Measurements from ENCODE around the gene ARHGEF26. TPM values are rescaled to one million over a fixed set of nuclear protein-coding genes. Genes with fewer than 3 reads are reported as not detected.

ARHGEF26 gene
- total and polyA plus RNA-seq, 2 experiments from 2014 or later, result 9.4 to 16.9 TPM

- TF ChIP-seq CTCF (conservative IDR thresholded peaks at IDR 0.05; ENCODE audit: low read depth in 2 of 2), result no peak
- TF ChIP-seq, protein P1, sequence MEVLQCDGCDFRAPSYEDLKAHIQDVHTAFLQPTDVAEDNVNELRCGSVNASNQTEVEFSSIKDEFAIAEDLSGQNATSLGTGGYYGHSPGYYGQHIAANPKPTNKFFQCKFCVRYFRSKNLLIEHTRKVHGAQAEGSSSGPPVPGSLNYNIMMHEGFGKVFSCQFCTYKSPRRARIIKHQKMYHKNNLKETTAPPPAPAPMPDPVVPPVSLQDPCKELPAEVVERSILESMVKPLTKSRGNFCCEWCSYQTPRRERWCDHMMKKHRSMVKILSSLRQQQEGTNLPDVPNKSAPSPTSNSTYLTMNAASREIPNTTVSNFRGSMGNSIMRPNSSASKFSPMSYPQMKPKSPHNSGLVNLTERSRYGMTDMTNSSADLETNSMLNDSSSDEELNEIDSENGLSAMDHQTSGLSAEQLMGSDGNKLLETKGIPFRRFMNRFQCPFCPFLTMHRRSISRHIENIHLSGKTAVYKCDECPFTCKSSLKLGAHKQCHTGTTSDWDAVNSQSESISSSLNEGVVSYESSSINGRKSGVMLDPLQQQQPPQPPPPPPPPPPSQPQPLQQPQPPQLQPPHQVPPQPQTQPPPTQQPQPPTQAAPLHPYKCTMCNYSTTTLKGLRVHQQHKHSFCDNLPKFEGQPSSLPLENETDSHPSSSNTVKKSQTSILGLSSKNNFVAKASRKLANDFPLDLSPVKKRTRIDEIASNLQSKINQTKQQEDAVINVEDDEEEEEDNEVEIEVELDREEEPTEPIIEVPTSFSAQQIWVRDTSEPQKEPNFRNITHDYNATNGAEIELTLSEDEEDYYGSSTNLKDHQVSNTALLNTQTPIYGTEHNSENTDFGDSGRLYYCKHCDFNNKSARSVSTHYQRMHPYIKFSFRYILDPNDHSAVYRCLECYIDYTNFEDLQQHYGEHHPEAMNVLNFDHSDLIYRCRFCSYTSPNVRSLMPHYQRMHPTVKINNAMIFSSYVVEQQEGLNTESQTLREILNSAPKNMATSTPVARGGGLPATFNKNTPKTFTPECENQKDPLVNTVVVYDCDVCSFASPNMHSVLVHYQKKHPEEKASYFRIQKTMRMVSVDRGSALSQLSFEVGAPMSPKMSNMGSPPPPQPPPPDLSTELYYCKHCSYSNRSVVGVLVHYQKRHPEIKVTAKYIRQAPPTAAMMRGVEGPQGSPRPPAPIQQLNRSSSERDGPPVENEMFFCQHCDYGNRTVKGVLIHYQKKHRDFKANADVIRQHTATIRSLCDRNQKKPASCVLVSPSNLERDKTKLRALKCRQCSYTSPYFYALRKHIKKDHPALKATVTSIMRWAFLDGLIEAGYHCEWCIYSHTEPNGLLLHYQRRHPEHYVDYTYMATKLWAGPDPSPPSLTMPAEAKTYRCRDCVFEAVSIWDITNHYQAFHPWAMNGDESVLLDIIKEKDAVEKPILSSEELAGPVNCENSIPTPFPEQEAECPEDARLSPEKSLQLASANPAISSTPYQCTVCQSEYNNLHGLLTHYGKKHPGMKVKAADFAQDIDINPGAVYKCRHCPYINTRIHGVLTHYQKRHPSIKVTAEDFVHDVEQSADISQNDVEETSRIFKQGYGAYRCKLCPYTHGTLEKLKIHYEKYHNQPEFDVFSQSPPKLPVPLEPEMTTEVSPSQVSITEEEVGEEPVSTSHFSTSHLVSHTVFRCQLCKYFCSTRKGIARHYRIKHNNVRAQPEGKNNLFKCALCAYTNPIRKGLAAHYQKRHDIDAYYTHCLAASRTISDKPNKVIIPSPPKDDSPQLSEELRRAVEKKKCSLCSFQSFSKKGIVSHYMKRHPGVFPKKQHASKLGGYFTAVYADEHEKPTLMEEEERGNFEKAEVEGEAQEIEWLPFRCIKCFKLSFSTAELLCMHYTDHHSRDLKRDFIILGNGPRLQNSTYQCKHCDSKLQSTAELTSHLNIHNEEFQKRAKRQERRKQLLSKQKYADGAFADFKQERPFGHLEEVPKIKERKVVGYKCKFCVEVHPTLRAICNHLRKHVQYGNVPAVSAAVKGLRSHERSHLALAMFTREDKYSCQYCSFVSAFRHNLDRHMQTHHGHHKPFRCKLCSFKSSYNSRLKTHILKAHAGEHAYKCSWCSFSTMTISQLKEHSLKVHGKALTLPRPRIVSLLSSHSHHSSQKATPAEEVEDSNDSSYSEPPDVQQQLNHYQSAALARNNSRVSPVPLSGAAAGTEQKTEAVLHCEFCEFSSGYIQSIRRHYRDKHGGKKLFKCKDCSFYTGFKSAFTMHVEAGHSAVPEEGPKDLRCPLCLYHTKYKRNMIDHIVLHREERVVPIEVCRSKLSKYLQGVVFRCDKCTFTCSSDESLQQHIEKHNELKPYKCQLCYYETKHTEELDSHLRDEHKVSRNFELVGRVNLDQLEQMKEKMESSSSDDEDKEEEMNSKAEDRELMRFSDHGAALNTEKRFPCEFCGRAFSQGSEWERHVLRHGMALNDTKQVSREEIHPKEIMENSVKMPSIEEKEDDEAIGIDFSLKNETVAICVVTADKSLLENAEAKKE (CRISPR knock-in tag; IDR thresholded peaks at IDR 0.05), result no peak
- no peak for TF ChIP-seq POLR2AphosphoS5 (IDR thresholded peaks at IDR 0.05; ENCODE audit: low read depth)
- no peak for TF ChIP-seq ZNF331 (CRISPR knock-in tag; IDR thresholded peaks at IDR 0.05; ENCODE audit: low read depth)
Measured at GRCh38 chr3:154225536-154225935, 104.3 kb downstream of the ARHGEF26 start (continued).

GRCh38 chr3:154227531-154227930 lies 106.3 kb downstream of the ARHGEF26 start:
- Histone ChIP-seq H3K36me3 (ENCODE audit: insufficient read depth) (no peaks in the 10 kb centered on the region), H3K4me2 (no peak overlapping the region), H3K27ac (ENCODE audit: low read depth) (no peak overlapping the region), H3K4me3 (no peak overlapping the region), H3K27me3 (ENCODE audit: insufficient read depth) (no peaks in the 10 kb centered on the region), H2AFZ (no peak overlapping the region), H4K20me1 (replicated peaks; ENCODE audit: insufficient read depth) (no peaks in the 10 kb centered on the region), H3F3A (replicated peaks; ENCODE audit: low read depth) (no peaks in the 10 kb centered on the region), H3K4me1 (ENCODE audit: insufficient read depth) (0 out of 2 replicates have a peak, but pooled peaks cover 7% of the 10 kb centered on the region), H3K9me2 (ENCODE audit: insufficient read depth) (no peaks in the 10 kb centered on the region), H3K79me2 (replicated peaks; ENCODE audit: insufficient read depth) (no peaks in the 10 kb centered on the region)
- no peaks in the 10 kb centered on the region for H3K27me3 Mint-ChIP-seq (ENCODE audit: insufficient read depth, low read depth, poor library complexity)
- DNase-seq (ENCODE audit: low spot score) (no peak), ATAC-seq (no peak)
- H3K27ac Mint-ChIP-seq, result no peak overlapping the region
- H3K4me3 Mint-ChIP-seq, result no peak overlapping the region
- H3K4me1 Mint-ChIP-seq, result peaks cover 4% of the 10 kb centered on the region; the same call in 2 of the 3 replicates
- no peaks in the 10 kb centered on the region for H3K9me3 Mint-ChIP-seq
- H3K36me3 Mint-ChIP-seq (ENCODE audit: low read depth), result no peaks in the 10 kb centered on the region
- TF ChIP-seq STAT1 (IDR thresholded peaks at IDR 0.05; ENCODE audit: unreplicated experiment) (no peak), ETS1 (IDR thresholded peaks at IDR 0.05) (no peak), POLR2AphosphoS5 (IDR thresholded peaks at IDR 0.05; ENCODE audit: low read depth) (no peak)
- TF ChIP-seq, protein P1 (CRISPR knock-in tag; IDR thresholded peaks at IDR 0.05), result no peak

Measured in GM23338 (cell line).